A673 (cell line): Measurements from ENCODE around the gene KATNB1.

Source experiments
- EZH2 ChIP-seq: fragments of 200-600 bp; sonication (generic); IDR thresholded peaks from 2 replicates; pipeline ENCODE4 v1.6.1; 2017; ENCODE audit warnings: borderline replicate concordance, low read depth, mild to moderate bottlenecking, mixed read lengths, antibody characterized with exemption, low read length; ENCODE audit not compliant: poor library complexity, severe bottlenecking
- TF ChIP-seq, protein P1 (sequence below): fragments of 300-800, 200-600 bp; sonication (generic); conservative IDR thresholded peaks from 2 replicates; pipeline ENCODE4 v1.5.1; 2017; ENCODE audit warnings: low read depth, mild to moderate bottlenecking, antibody characterized with exemption, low read length, moderate library complexity, mixed read lengths

DNA sequence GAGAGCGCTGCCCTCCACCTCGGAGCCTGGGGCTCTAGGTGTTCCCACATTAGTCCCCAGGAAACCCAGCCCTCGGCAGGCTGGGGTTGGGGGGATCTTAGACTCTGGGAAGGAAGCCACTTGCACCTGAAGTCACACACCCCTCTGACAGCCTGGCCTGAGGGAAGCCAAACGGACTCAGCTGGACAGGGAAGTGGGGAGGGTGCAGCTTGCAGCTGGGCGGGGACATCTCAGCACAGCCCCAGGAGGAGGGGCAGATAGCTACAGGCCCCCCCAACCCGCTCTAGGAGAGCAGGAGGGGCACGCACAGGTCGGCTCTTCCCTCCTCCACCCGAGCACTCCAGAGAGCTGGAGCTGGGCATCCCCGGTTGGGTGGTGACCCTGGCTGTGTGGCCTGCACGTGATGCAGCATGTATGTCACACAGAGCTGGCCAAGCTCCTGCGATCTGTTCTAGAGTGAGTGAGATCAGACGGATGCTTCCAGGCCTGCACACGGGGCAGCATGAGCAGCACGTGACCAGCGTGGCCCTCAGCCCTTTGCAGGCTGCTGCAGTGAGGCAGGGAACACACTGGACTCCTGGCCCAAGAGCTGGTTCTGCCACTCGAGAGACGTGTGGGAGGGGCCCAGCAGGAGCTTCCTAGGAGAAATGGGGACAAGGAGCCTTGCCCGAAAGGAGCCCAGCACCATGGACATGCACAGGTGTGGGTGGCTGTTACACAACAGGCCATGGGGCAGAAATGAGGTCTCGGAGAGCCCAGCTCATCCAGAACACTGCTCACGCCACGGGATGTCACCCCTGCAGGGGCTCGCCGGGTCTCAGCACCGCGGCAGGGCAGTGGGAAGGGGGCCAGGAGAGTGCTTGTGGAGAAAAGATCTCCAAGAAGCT is 51.3 kb downstream of the KATNB1 start:
- TF ChIP-seq, protein P1, sequence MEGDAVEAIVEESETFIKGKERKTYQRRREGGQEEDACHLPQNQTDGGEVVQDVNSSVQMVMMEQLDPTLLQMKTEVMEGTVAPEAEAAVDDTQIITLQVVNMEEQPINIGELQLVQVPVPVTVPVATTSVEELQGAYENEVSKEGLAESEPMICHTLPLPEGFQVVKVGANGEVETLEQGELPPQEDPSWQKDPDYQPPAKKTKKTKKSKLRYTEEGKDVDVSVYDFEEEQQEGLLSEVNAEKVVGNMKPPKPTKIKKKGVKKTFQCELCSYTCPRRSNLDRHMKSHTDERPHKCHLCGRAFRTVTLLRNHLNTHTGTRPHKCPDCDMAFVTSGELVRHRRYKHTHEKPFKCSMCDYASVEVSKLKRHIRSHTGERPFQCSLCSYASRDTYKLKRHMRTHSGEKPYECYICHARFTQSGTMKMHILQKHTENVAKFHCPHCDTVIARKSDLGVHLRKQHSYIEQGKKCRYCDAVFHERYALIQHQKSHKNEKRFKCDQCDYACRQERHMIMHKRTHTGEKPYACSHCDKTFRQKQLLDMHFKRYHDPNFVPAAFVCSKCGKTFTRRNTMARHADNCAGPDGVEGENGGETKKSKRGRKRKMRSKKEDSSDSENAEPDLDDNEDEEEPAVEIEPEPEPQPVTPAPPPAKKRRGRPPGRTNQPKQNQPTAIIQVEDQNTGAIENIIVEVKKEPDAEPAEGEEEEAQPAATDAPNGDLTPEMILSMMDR = no peak
- TF ChIP-seq EZH2 = no peak
